Measurements from ENCODE around the gene LAMA5. TPM values are rescaled to one million over a fixed set of nuclear protein-coding genes. Genes with fewer than 3 reads are reported as not detected.
A peak's percentile ranks its signal among the peaks of the same experiment; 100 is the strongest.

The LAMA5 gene
- total RNA-seq, 1 donor from 2014 or later: 79.6 TPM

DNA sequence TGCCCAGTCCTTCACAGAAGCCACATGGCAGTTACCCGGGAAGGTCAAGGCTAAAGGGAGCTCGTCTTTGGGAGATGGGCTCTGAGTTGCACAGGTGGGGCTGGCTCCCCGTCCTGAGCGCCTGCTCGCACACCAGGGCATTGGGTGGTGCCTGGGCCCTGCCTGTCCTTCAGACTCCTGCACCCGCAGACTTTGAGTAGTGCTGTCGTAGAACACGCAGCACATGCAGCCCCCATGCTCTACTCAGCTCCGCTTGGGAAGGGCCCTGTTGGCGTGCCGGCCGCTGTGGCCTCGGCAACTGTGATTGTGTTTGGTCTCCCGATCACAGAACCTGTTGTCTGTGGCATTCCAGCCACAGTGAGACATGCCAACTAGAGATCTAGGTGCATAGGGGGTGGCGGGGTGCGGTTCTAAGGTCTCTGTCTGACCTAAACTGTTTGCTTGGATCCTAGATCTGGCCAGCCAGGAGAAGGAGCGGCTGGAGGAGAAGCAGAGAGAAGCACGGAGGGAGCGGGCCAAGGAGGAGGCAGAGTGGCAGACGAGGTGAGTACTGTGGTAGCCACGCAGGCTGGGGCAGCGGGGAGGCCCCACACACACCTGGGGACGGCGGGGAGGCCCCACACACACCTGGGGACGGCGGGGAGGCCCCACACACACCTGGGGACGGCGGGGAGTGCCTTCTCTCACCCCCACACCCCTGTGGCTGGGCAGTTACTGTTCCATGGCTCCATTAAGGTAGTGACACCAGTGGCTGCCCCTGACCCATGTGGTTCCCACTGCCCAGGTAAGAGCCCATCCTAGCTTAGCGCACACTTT is 75.7 kb downstream of the LAMA5 start:
- ATAC-seq (ENCODE audit: poor library complexity) (no peak), DNase-seq (no peak)
- intact Hi-C loops (cut with DNase I): loop anchor here (10.0 kb wide), 1 partner anchor 213 kb away; no protein-coding TSS in a partner anchor

DNA sequence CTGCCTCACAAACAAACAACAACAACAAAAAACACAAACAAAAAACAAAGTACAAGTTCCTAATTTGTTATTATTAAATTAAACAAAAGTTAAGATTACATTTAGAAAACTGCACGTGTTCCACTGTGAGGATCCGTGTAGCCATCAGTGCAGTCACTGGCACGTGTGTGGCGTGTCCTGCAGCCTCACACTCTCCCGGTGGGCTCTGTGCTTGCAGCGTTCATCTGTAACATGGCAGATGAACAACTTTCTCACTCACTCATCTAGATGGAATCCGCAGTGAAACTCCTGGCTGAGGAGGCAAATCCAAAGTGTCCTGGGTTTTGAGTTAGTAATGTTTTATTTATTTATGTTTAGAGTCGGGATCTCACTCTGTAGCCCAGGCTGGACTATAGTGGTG is 77.2 kb downstream of the LAMA5 start:
- DNase-seq (no peak), ATAC-seq (ENCODE audit: poor library complexity) (no peak)
- intact Hi-C loops (cut with DNase I): loop anchor here (10.0 kb wide), 1 partner anchor 215 kb away; no protein-coding TSS in a partner anchor

DNA sequence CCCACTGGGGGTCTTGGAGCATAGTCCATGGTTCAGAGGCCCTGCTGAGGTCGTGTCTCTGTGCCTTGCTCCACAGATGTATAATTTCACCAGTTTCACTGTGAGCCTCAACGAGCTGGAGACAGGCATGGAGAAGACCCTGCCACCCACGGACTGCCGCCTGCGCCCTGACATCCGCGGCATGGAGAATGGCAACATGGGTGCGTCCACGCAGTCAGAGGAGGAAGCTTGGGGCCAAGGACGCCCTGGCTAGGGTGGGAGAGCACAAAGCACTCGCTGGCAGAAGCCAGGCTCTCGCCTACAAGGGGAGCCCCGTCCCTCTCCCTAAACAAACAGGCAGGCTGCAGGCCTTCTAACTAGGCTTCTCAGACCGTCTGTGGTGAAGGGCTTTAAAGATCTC is 78.0 kb downstream of the LAMA5 start:
- ATAC-seq (ENCODE audit: poor library complexity): no peak
- intact Hi-C loops (cut with DNase I): no loop called here
- DNase-seq: peak; percentile 17

DNA sequence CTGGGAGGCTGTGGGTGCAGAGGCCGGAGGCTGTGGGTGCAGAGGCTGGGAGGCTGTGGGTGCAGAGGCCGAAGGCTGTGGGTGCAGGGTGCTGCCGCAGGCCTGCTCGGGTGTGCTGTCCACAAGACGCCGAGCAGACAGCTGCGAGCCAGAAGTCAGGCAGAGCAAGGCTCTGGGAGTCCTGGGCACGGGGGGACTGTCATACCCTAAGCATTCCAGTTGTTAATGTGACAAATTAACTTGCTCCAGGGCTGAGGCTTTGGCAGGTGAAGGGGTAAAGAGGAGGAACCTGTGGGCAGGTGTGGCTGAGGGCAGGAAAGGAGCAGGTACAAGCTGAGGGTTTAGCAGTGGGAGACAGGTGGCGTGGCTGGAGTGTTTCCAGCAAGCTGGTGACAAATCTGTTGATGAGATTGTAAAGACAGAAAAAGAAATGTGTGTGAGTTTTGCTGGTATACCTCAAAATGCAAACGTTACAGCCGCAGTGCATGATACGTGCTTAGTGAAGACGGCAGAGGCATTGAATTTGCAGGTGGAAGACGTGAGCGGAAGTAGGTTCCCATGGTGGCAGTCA is 78.5 kb downstream of the LAMA5 start:
- intact Hi-C loops (cut with DNase I): no loop called here
- DNase-seq (peak; percentile 27), ATAC-seq (ENCODE audit: poor library complexity) (no peak)

DNA sequence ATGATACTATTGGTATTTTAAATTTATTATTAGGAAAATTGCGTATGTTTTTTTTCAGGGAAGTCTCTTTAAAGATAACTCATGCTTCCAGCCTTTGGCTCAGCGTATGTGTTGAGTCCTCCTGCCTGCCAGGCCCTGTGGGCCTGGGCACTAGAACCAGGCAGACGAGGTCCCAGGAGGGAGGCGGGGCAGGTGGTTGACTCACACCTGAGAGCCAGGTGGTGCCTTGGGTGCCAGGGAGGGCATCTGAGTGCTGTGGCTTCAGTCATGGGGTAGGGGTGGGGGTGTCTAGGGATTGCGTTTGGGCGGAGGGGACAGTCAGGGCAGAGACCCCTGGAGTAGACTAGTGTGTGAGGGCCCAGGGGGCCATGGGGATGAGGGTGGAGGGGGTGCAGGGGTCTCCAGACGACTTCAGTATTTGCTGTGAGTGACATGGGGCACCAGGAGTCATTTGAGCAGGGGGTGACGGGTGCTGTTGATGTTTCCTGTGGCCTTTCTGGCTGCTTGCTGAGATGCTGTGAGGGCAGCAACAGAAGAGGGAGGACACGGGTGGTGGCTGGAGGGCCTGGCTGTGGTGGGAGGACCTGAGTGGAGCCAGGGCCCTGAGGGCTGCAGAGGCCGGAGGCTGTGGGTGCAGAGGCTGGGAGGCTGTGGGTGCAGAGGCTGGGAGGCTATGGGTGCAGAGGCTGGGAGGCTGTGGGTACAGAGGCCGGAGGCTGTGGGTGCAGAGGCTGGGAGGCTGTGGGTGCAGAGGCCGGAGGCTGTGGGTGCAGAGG is 79.2 kb downstream of the LAMA5 start:
- DNase-seq (peak; percentile 23), ATAC-seq (ENCODE audit: poor library complexity) (no peak)
- intact Hi-C loops (cut with DNase I): no loop called here

DNA sequence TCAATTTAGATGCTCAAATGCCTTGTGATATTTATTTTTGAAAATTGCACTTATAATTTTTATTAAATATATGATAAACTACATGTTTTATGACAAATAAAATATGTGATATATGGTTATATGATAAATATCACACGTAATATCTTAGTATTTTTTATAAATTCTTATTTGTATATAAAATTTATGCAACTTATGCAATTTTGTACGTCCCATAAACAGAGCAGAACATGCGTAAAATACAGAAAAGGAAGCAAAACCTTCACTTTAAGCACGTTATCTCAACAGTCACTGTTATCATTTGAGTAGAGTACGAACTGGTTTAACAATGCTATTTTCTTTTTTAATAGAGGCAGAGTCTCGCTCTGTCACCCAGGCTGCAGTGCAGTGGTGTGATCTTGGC is 80.0 kb downstream of the LAMA5 start:
- ATAC-seq (ENCODE audit: poor library complexity) (no peak), DNase-seq (no peak)
- intact Hi-C loops (cut with DNase I): no loop called here

DNA sequence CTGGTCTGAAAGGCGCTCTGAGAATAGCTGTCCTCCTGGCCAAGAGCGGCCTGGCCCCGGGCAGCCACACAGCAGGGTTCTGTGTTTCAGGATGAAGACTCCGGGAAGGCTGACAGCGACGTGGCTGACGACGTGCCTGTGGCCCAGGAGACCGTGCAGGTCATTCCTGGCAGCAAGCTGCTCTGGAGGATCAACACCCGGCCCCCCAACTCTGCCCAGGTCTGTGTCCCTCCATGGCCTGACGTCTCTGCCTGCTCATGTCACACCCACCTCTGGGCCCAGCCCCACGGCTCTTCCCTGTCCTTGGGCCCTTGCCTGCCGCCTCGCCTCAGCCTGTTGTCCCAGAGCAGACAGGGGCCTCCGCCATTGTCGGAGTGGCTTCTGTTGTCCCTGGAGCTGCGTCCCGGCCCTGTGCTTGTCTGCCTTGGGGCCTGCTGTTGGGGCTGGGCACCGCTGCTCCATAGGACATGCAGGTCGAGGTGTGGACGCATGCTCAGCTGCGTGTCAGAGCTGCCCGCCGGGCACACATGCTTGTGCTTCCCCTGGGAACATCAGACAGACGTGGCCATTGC is 80.5 kb downstream of the LAMA5 start:
- intact Hi-C loops (cut with DNase I): no loop called here
- peak; percentile 52 for DNase-seq
- peak; percentile 34 for ATAC-seq (ENCODE audit: poor library complexity)

DNA sequence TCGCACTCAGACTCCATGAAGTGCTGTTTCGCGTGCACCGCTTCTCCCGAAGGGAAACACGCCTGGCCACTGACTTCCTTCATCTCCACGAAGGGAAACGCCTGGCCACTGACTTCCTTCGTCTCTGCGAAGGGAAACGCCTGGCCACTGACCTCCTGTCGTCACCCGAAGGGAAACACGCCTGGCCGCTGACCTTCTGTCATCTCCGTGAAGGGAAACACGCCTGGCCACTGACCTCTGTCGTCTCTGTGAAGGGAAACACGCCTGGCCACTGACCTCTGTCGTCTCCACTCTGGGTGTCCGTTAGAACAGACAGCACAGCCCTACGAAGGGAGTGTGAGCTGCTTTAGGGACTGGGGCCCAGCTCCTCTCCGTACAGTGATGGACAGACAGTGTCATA is 81.4 kb downstream of the LAMA5 start:
- ATAC-seq (ENCODE audit: poor library complexity): no peak
- intact Hi-C loops (cut with DNase I): no loop called here
- peak; percentile 53 for DNase-seq

DNA sequence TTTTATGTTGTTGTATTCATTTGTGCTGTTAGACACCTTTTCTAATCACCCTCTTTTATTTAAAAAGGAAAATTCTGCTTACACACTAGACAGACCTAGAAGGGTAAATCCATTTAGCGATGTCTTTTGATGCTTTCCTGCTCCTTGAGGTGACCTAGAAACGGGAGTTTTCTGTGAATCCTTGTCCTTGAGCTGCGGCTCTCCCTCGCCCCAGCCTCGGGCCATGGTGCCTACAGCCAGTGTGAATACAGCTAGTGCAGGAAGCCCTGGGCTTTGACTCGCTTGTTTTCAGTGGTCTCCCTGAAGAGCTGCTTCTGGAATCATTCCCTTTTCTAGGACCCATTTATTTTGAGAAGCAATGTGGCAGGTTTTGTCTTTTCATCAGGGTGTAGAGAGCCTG is 82.0 kb downstream of the LAMA5 start:
- no peak for ATAC-seq (ENCODE audit: poor library complexity)
- no peak for DNase-seq
- intact Hi-C loops (cut with DNase I): no loop called here

DNA sequence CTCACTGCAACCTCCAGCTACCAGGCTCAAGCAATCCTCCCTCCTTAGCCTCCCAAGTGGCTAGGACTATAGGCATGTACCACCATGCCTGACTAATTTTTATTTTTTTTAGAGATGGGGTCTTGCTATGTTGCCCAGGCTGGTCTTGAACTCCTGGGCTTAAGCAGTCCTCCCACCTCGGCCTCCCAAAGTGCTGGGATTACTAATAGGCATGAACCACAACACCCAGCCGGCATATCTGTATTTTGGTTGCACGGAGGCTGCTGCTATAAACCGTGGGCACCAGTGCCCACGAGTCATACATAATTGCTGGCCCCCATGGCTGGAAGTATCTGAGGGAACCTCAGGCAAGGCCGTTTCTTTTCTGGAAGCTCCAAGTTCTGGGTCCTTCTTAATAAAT is 82.7 kb downstream of the LAMA5 start:
- intact Hi-C loops (cut with DNase I): no loop called here
- ATAC-seq (ENCODE audit: poor library complexity): no peak
- peak; percentile 12 for DNase-seq

DNA sequence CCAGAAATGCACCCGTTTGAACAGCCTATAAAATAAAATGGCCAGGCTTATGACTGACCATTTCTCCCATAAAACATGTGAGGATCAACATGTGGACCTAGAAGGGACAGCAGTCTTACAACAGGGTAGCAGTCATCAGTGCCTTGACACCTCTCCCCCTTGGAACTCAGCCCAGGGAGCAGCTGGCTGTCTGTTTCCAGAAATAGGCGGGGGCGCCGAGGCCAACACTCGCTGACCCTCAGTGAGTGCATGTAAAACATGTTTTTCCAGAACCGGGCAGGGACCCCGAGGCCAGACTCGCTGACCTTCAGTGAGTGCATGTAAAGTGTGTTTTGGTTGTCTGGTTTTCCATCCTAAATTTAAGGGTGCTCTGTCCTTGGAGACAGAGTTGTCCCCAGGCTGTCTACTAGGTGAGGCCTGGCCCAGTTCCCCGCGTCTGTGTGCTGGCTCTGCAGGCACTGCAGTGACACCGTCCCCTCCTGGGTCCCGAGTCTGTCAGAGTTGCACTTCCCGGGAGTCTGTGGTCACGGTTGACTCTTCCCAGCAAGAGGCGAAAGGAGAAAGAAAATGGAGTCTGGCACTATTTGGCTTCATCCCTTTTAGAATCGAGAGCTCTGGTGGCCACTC is 84.1 kb downstream of the LAMA5 start:
- intact Hi-C loops (cut with DNase I): no loop called here
- DNase-seq (peak; percentile 81), ATAC-seq (ENCODE audit: poor library complexity) (peak; percentile 87)

DNA sequence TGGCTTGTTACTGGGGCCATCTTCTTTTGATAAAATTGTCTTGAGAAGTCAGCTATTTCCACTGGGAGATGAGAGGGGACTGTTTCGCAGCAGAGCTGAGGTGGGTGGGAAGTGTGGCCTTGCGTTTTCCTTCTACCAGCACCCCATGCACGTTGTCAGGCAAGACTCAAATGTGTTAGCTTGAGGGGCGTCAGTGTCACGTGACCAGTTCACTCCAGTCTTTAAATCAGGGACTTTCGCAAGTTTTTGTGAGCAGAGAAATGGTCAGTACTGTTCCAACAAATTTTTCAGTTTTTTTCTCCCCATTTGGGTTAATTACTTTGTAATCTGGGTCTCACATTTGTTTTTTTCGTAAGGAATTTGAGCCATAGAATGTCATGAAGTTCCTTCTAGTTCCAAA is 85.0 kb downstream of the LAMA5 start:
- DNase-seq (no peak), ATAC-seq (ENCODE audit: poor library complexity) (no peak)
- intact Hi-C loops (cut with DNase I): no loop called here

DNA sequence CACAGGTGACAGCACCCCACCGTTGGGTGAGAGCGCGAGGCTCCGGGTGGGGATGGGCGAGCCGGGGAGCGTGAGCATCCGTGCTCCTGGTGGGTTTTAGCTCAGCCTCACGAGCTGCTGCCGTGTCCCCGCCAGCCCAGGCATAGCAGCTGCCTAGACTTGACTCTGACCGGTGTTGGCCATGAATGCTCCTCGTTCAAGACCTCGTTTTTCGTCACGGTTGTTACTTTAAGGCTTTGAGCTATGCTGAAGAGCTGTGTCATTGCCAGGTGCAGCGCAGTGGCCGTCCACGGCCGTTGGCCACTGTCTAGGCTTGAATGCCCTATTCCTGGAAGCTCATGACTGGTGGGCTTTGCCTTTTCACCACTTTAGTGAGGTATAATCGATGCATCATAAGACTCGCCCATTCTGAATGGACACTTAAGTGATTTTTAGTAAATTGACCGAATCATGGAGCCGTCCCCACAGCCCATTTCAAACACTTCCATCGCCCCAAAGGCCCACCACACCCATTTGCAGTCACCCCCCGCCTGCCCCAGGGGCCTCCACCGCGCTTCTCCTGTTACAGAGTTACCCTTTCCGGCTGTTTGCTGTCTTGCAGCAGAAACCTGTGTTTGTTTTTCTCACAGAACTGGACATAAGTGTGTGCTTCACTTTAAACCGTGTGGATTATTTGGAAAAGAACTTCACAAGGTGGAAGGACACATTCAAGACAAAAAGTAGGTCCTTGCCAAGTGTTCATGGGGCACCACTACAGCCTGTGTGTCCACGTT is 85.8 kb downstream of the LAMA5 start:
- intact Hi-C loops (cut with DNase I): no loop called here

DNA sequence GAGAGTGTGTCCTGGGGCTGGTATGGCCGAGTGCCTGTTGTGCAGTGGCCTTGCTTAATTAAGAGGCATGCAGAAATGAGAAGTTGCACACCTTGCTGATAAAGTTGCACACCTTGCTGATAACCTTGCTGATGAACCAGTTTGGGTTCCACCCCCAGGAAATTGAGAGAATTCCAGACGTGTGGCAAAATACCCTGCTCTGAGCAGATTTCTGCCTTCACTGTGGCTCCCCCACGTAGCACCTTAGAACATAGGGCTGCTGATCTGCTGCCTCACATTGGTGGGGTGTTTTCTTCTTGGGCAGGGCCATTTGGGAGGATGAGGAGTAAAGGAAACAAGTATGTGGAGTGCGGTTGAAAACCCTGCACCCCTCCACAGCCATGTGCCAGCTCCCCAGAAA is 86.8 kb downstream of the LAMA5 start:
- DNase-seq (peak; percentile 22), ATAC-seq (ENCODE audit: poor library complexity) (no peak)
- intact Hi-C loops (cut with DNase I): no loop called here

More for the DNA sequence above, 85.8 kb downstream of the LAMA5 start:
- peak; percentile 36 for DNase-seq
- no peak for ATAC-seq (ENCODE audit: poor library complexity)

DNA sequence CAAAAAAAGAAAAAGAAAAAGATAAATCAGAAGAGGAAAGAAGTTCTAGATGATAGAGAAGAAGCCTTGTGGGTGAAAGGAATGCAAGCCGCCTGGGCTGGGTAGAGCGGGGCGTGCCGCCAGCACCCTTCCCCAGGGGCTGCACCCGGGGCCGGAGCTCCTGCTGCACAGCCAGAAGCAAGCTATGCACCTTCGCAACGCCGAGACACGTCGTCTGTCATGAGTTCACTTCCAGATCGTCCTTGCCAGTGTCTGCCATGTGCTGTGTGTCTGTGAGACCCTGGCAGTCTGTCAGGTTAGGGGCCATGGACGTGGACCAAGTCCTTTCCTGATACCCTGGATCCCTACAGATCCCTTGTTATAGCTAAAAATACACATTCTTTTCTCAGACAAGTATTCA is 89.9 kb downstream of the LAMA5 start:
- DNase-seq: peak; percentile 54
- peak; percentile 30 for ATAC-seq (ENCODE audit: poor library complexity)
- intact Hi-C loops (cut with DNase I): no loop called here

DNA sequence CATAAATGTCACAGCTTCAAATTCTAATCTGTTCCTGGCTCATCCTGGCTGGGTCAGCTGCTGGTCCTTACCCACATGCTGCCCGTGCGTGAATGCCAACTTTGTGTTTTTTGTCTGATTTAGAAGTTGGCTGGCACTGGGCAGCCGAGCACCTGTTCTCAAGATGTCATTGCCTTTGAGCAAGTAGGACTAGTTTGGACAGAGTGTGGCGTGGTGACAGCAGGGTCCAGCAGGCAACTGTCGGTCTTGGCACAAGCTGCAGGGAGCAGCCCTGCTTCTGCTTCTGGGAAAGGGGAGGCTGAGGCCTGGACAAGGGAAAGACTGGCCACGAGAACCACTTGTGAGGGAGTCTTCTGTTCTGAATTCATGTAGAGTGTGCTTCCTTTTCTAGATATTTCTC is 90.7 kb downstream of the LAMA5 start:
- intact Hi-C loops (cut with DNase I): no loop called here
- ATAC-seq (ENCODE audit: poor library complexity): peak; percentile 67
- DNase-seq: peak; percentile 42

DNA sequence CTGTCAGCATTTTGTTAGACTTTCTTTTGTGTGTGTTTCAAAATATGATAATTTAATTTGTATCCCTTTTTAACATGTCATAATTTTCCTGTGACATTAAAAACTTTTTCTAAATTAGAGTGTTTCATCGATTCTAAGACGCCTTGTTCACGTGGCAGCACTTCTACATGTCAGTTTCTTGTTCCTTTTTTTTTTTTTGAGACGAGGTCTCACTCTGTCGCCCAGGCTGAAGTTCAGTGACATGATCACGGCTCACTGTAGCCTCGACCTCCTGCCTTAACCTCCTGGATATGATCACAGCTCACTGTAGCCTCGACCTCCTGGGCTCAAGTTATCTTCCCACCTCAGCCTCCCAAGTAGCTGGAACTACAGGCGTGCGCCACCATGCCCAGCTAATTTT is 91.9 kb downstream of the LAMA5 start:
- DNase-seq: peak; percentile 9
- no peak for ATAC-seq (ENCODE audit: poor library complexity)
- intact Hi-C loops (cut with DNase I): no loop called here

DNA sequence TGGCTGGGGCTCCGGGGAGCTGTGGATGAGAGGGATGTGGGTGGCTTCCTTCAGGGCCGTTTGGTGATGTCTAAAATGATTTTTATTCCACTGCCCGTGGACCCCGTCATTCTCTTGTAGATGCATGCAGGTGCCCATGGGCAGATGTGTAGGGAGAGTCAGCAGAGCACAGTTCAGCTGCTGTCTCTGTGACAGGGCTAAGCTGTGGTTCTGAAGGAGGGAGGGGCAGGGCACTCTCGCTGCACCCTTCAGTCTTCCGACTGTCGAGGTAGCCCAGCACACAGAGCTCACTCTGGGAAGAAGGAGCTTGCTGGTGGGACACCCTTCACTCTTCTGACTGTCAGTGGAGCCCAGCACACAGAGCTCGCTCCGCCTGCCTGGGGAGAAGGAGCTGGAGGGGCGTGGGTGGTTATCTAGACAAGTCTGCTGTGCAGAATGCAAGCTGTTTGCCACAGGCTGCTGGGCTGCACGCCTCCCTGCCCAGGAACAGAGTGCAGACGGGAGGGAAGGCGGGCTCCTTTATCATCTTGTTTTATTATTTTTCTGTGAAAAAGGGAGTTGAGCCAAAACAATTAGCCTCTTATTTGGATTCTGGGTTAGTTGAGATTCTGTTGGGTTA is 92.7 kb downstream of the LAMA5 start:
- intact Hi-C loops (cut with DNase I): no loop called here
- ATAC-seq (ENCODE audit: poor library complexity): no peak
- DNase-seq: peak; percentile 22

All from Right ventricle myocardium superior (tissue), 1 donor.